Measurements from ENCODE around the gene UMODL1. TPM values are rescaled to one million over a fixed set of nuclear protein-coding genes. Genes with fewer than 3 reads are reported as not detected.

UMODL1 gene
- total RNA-seq, 1 donor from 2014 or later, result not detected

DNA sequence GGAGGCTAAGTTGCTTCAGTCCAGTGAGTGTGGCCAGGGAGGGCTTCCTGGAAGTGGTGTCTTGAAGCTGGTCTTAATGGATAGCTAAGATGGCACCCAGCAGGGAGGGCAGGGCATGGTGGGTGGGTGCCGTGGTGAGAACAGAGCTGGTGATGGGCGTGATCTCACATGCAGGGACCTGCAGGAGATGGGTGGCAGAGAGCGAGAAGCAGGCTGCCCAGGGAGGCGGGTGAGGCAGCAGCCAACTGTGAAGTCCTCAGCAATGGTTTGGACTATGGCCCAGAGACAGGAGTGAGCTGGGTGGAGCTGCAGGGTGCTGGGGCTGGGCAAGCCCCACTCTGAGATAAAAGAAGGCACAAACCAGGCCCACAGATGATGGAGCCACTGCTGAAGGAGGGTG lies 50.7 kb downstream of the UMODL1 start:
- H3K27me3 Mint-ChIP-seq (ENCODE audit: insufficient read depth), result peaks cover 36% of the 10 kb centered on the region
- no peaks in the 10 kb centered on the region for H3K9me3 Mint-ChIP-seq
- no peaks in the 10 kb centered on the region for H3K36me3 Mint-ChIP-seq (ENCODE audit: low read depth)
- no peak overlapping the region for H3K27ac Mint-ChIP-seq
- H3K4me3 Mint-ChIP-seq, result no peak overlapping the region
- no peak for DNase-seq (ENCODE audit: low spot score)
- intact Hi-C loops (cut with micrococcal nuclease), result no loop called here
- H3K4me1 Mint-ChIP-seq (ENCODE audit: low read depth), result peaks cover 13% of the 10 kb centered on the region

GRCh38 chr21:42122398-42122797 lies 51.3 kb downstream of the UMODL1 start:
- peaks cover 34% of the 10 kb centered on the region for H3K27me3 Mint-ChIP-seq (ENCODE audit: insufficient read depth)
- no peak overlapping the region for H3K4me3 Mint-ChIP-seq
- intact Hi-C loops (cut with micrococcal nuclease), result no loop called here
- peaks cover 9% of the 10 kb centered on the region for H3K4me1 Mint-ChIP-seq (ENCODE audit: low read depth)
- no peak for DNase-seq (ENCODE audit: low spot score)
- H3K36me3 Mint-ChIP-seq (ENCODE audit: low read depth), result no peaks in the 10 kb centered on the region
- H3K9me3 Mint-ChIP-seq, result no peaks in the 10 kb centered on the region
- H3K27ac Mint-ChIP-seq, result no peak overlapping the region

- peaks cover 7% of the 10 kb centered on the region for H3K4me1 Mint-ChIP-seq (ENCODE audit: low read depth)
- no peak overlapping the region for H3K4me3 Mint-ChIP-seq
- no peaks in the 10 kb centered on the region for H3K36me3 Mint-ChIP-seq (ENCODE audit: low read depth)
- intact Hi-C loops (cut with micrococcal nuclease), result no loop called here
- no peaks in the 10 kb centered on the region for H3K9me3 Mint-ChIP-seq
- no peak overlapping the region for H3K27ac Mint-ChIP-seq
- H3K27me3 Mint-ChIP-seq (ENCODE audit: insufficient read depth), result peaks cover 30% of the 10 kb centered on the region
- DNase-seq (ENCODE audit: low spot score), result no peak
Measured at GRCh38 chr21:42122808-42123207, 51.7 kb downstream of the UMODL1 start.

DNA sequence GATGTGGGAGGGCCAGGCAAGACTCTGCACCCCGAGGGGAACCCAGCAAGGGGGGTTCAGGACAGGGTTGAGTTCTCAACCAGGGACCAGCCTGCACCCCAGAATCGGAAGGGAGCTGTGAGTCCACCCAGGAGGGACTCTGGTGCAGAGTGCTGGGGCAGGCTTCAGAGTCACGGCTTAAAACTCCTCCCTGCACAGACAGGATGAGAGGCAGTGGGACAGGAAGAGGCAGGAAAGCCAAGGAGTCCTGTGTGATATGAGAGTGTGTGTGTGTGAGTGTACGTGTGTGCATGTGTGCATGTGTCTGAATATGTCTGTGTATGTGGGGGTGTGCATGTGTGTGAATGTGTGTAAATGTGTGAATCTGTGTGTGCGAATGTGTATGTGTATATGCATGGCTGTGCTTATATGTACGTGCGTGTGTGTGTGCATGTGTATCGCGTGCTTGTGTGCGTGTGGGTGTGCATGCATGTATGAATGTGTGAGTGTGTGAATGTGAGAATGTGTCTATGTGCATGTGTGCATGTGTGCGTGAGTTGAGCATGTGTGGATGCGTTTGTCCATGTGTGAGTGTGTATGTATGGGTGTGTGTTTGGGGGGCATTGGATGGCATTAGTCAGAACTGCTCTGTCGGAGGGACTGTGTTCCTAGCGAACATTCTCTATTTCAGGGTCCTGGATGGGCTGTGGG lies 52.2 kb downstream of the UMODL1 start:
- no peak overlapping the region for H3K27ac Mint-ChIP-seq

GRCh38 chr21:42124081-42124480 lies 53.0 kb downstream of the UMODL1 start:
- Mint-ChIP-seq H3K9me3 (no peaks in the 10 kb centered on the region), H3K4me1 (ENCODE audit: low read depth) (peaks cover 5% of the 10 kb centered on the region), H3K27me3 (ENCODE audit: insufficient read depth) (peaks cover 20% of the 10 kb centered on the region), H3K36me3 (ENCODE audit: low read depth) (no peaks in the 10 kb centered on the region), H3K4me3 (no peak overlapping the region), H3K27ac (no peak overlapping the region)
- intact Hi-C loops (cut with micrococcal nuclease), result no loop called here
- DNase-seq (ENCODE audit: low spot score), result no peak

More for the DNA sequence above, 52.2 kb downstream of the UMODL1 start:
- Mint-ChIP-seq H3K9me3 (no peaks in the 10 kb centered on the region), H3K4me3 (no peak overlapping the region), H3K4me1 (ENCODE audit: low read depth) (peaks cover 7% of the 10 kb centered on the region), H3K27me3 (ENCODE audit: insufficient read depth) (peaks cover 25% of the 10 kb centered on the region), H3K36me3 (ENCODE audit: low read depth) (no peaks in the 10 kb centered on the region)
- intact Hi-C loops (cut with micrococcal nuclease), result no loop called here
- DNase-seq (ENCODE audit: low spot score), result no peak

GRCh38 chr21:42124826-42125570 lies 53.9 kb downstream of the UMODL1 start:
- intact Hi-C loops (cut with micrococcal nuclease), result no loop called here
- no peaks in the 10 kb centered on the region for H3K4me1 Mint-ChIP-seq (ENCODE audit: low read depth)

GRCh38 chr21:42125571-42126544 lies 54.7 kb downstream of the UMODL1 start:
- no peaks in the 10 kb centered on the region for H3K4me1 Mint-ChIP-seq (ENCODE audit: low read depth)
- H3K4me3 Mint-ChIP-seq, result no peak overlapping the region
- H3K27me3 Mint-ChIP-seq (ENCODE audit: insufficient read depth), result peaks cover 11% of the 10 kb centered on the region
- intact Hi-C loops (cut with micrococcal nuclease), result no loop called here
- no peak overlapping the region for H3K27ac Mint-ChIP-seq
- no peak for DNase-seq (ENCODE audit: low spot score)
- no peaks in the 10 kb centered on the region for H3K36me3 Mint-ChIP-seq (ENCODE audit: low read depth)
- no peaks in the 10 kb centered on the region for H3K9me3 Mint-ChIP-seq

More at GRCh38 chr21:42124826-42125570, 53.9 kb downstream of the UMODL1 start:
- no peaks in the 10 kb centered on the region for H3K9me3 Mint-ChIP-seq
- no peaks in the 10 kb centered on the region for H3K36me3 Mint-ChIP-seq (ENCODE audit: low read depth)
- peaks cover 12% of the 10 kb centered on the region for H3K27me3 Mint-ChIP-seq (ENCODE audit: insufficient read depth)
- no peak overlapping the region for H3K4me3 Mint-ChIP-seq
- no peak for DNase-seq (ENCODE audit: low spot score)
- no peak overlapping the region for H3K27ac Mint-ChIP-seq

- DNase-seq (ENCODE audit: low spot score), result no peak
- Mint-ChIP-seq H3K4me1 (ENCODE audit: low read depth) (no peaks in the 10 kb centered on the region), H3K9me3 (no peaks in the 10 kb centered on the region), H3K36me3 (ENCODE audit: low read depth) (no peaks in the 10 kb centered on the region), H3K27ac (no peak overlapping the region), H3K4me3 (no peak overlapping the region), H3K27me3 (ENCODE audit: insufficient read depth) (peaks cover 2% of the 10 kb centered on the region)
- intact Hi-C loops (cut with micrococcal nuclease), result no loop called here
Measured at GRCh38 chr21:42127164-42128150, 56.3 kb downstream of the UMODL1 start.

- Mint-ChIP-seq H3K27ac (no peak overlapping the region), H3K36me3 (ENCODE audit: low read depth) (no peaks in the 10 kb centered on the region), H3K27me3 (ENCODE audit: insufficient read depth) (peaks cover 4% of the 10 kb centered on the region), H3K9me3 (no peaks in the 10 kb centered on the region), H3K4me1 (ENCODE audit: low read depth) (no peaks in the 10 kb centered on the region), H3K4me3 (no peak overlapping the region)
- intact Hi-C loops (cut with micrococcal nuclease), result no loop called here
- DNase-seq (ENCODE audit: low spot score), result no peak
Measured at GRCh38 chr21:42129300-42130266, 58.5 kb downstream of the UMODL1 start.

DNA sequence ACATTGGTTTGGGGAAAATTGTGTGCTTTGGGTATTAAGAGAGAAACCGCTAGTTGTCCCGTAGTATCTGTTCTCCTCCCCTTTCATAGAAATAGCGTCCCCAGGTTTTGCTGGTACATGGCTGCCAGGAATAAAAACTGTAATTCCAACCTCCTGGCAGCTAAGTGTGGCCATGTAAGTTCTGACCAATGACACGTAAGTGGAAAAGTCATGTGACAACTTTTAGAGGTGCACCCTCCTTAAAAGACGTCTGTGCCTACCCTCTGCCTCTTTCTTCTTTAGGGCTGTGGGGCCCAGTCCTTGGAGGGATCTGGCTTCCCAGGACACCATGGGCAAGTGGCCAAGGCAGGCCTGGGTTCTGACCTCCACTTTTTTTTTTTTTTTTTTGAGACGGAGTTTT lies 59.3 kb downstream of the UMODL1 start:
- intact Hi-C loops (cut with micrococcal nuclease), result no loop called here
- no peak for DNase-seq (ENCODE audit: low spot score)
- H3K27me3 Mint-ChIP-seq (ENCODE audit: insufficient read depth), result peaks cover 4% of the 10 kb centered on the region
- no peak overlapping the region for H3K27ac Mint-ChIP-seq
- no peaks in the 10 kb centered on the region for H3K4me1 Mint-ChIP-seq (ENCODE audit: low read depth)
- H3K9me3 Mint-ChIP-seq, result no peaks in the 10 kb centered on the region
- H3K4me3 Mint-ChIP-seq, result no peak overlapping the region
- H3K36me3 Mint-ChIP-seq (ENCODE audit: low read depth), result no peaks in the 10 kb centered on the region

GRCh38 chr21:42132183-42132582 lies 61.1 kb downstream of the UMODL1 start:
- intact Hi-C loops (cut with micrococcal nuclease), result no loop called here
- Mint-ChIP-seq H3K36me3 (ENCODE audit: low read depth) (no peaks in the 10 kb centered on the region), H3K27me3 (ENCODE audit: insufficient read depth) (peaks cover 4% of the 10 kb centered on the region), H3K4me3 (no peak overlapping the region), H3K4me1 (ENCODE audit: low read depth) (no peaks in the 10 kb centered on the region), H3K27ac (no peak overlapping the region), H3K9me3 (no peaks in the 10 kb centered on the region)
- no peak for DNase-seq (ENCODE audit: low spot score)
